H9 (cell line): Measurements from ENCODE around the gene MTCH1. TPM values are rescaled to one million over a fixed set of nuclear protein-coding genes. Genes with fewer than 3 reads are reported as not detected.

Experiments
- DNase-seq: peaks from one replicate; pipeline ENCODE4 v3.0.0-alpha.2; 2017
- H2AFZ ChIP-seq: one replicate; pipeline ENCODE4 v1.6.1; 2013; ENCODE audit warnings: mild to moderate bottlenecking, low read length, control low read depth, moderate library complexity
- H2AK5ac ChIP-seq: 2 replicates; pipeline ENCODE4 v1.6.1; 2013; ENCODE audit warnings: low read length, control low read depth, mixed read lengths; ENCODE audit not compliant: insufficient read length
- H2BK120ac ChIP-seq: one replicate; pipeline ENCODE4 v1.6.1; 2013; ENCODE audit warnings: low read depth, mild to moderate bottlenecking, low read length, control low read depth, inconsistent platforms; ENCODE audit not compliant: poor library complexity, severe bottlenecking
- H2BK12ac ChIP-seq: 2 replicates; pipeline ENCODE4 v1.6.1; 2013; ENCODE audit warnings: low read length, control low read depth, mixed read lengths, low read depth; ENCODE audit not compliant: insufficient read length
- H2BK15ac ChIP-seq: 2 replicates; pipeline ENCODE4 v1.6.1; 2013; ENCODE audit warnings: low read depth, low read length, control low read depth
- H2BK20ac ChIP-seq: one replicate; pipeline ENCODE4 v1.6.1; 2013; ENCODE audit warnings: low read depth, mild to moderate bottlenecking, low read length, control low read depth, inconsistent platforms; ENCODE audit not compliant: poor library complexity, severe bottlenecking
- H2BK5ac ChIP-seq: 2 replicates; pipeline ENCODE4 v1.6.1; 2013; ENCODE audit warnings: low read length, control low read depth, mixed read lengths; ENCODE audit not compliant: insufficient read length
- H3K14ac ChIP-seq: 2 replicates; pipeline ENCODE4 v1.6.1; 2013; ENCODE audit warnings: low read length, control low read depth; ENCODE audit not compliant: insufficient read depth
- H3K18ac ChIP-seq: 2 replicates; pipeline ENCODE4 v1.6.1; 2013; ENCODE audit warnings: low read depth, mild to moderate bottlenecking, mixed read lengths, low read length, control low read depth; ENCODE audit not compliant: insufficient read length
- H3K23ac ChIP-seq: 2 replicates; pipeline ENCODE4 v1.6.1; 2013; ENCODE audit warnings: low read length, control low read depth, mixed read lengths, low read depth; ENCODE audit not compliant: insufficient read length
- H3K23me2 ChIP-seq: 2 replicates; pipeline ENCODE4 v1.6.1; 2013; ENCODE audit warnings: low read depth, mild to moderate bottlenecking, mixed read lengths, low read length, control low read depth; ENCODE audit not compliant: insufficient read length, poor library complexity, severe bottlenecking
- H3K27ac ChIP-seq: 2 replicates; pipeline ENCODE4 v1.5.1; 2013; ENCODE audit warnings: low read length, control low read depth, mixed read lengths, low read depth; ENCODE audit not compliant: insufficient read length
- H3K27me3 ChIP-seq: 2 replicates; pipeline ENCODE4 v1.6.1; 2013; ENCODE audit warnings: low read length, control low read depth, inconsistent platforms; ENCODE audit not compliant: insufficient read depth
- H3K4ac ChIP-seq: 2 replicates; pipeline ENCODE4 v1.6.1; 2013; ENCODE audit warnings: low read depth, mild to moderate bottlenecking, control low read depth, inconsistent platforms, low read length, moderate library complexity
- H3K4me1 ChIP-seq: 2 replicates; pipeline ENCODE4 v1.6.1; 2013; ENCODE audit warnings: low read length, control low read depth, inconsistent platforms; ENCODE audit not compliant: insufficient read depth
- H3K4me2 ChIP-seq: 2 replicates; pipeline ENCODE4 v1.6.1; 2013; ENCODE audit warnings: low read length, control low read depth, mixed read lengths; ENCODE audit not compliant: insufficient read length, insufficient read depth
- H3K56ac ChIP-seq: 2 replicates; pipeline ENCODE4 v1.6.1; 2013; ENCODE audit warnings: low read depth, mild to moderate bottlenecking, mixed read lengths, low read length, control low read depth; ENCODE audit not compliant: insufficient read length
- H3K79me1 ChIP-seq: 2 replicates; pipeline ENCODE4 v1.6.1; 2013; ENCODE audit warnings: low read depth, mild to moderate bottlenecking, moderate library complexity, low read length, control low read depth, inconsistent platforms; ENCODE audit not compliant: insufficient read depth, poor library complexity, severe bottlenecking
- H3K79me2 ChIP-seq: 2 replicates; pipeline ENCODE4 v1.6.1; 2013; ENCODE audit warnings: low read length, control low read depth, inconsistent platforms; ENCODE audit not compliant: insufficient read depth
- H3K9ac ChIP-seq: 2 replicates; pipeline ENCODE4 v1.6.1; 2013; ENCODE audit warnings: low read length, control low read depth, mixed read lengths; ENCODE audit not compliant: insufficient read length; ENCODE audit errors: extremely low read depth
- H3K9me3 ChIP-seq: one replicate; pipeline ENCODE4 v1.6.1; 2013; ENCODE audit warnings: low read depth, low read length, inconsistent platforms; ENCODE audit not compliant: control insufficient read depth
- H3T11ph ChIP-seq: one replicate; pipeline ENCODE4 v1.6.1; 2013; ENCODE audit warnings: mild to moderate bottlenecking, low read length, control low read depth, inconsistent platforms
- H4K20me1 ChIP-seq: one replicate; pipeline ENCODE4 v1.6.1; 2013; ENCODE audit not compliant: control insufficient read depth, insufficient read length, insufficient read depth
- H4K5ac ChIP-seq: 2 replicates; pipeline ENCODE4 v1.6.1; 2013; ENCODE audit warnings: low read depth, mild to moderate bottlenecking, mixed read lengths, low read length, control low read depth; ENCODE audit not compliant: insufficient read length
- H4K8ac ChIP-seq: replicated peaks from 2 replicates; pipeline ENCODE4 v1.6.1; 2013; ENCODE audit warnings: low read length, control low read depth, mixed read lengths, low read depth; ENCODE audit not compliant: insufficient read length
- H4K91ac ChIP-seq: 2 replicates; pipeline ENCODE4 v1.6.1; 2013; ENCODE audit warnings: low read depth, mild to moderate bottlenecking, moderate library complexity, mixed read lengths, low read length, control low read depth; ENCODE audit not compliant: insufficient read length
- H3K27ac Mint-ChIP-seq, 3 experiments: 2 replicates in 2 of 3; 3 replicates in 1 of 3; pipeline ENCODE4 v1.8.0; 2020 to 2021; ENCODE audit warnings: mixed read lengths in 3 of 3, mild to moderate bottlenecking in 1 of 3, moderate library complexity in 1 of 3
- H3K27me3 Mint-ChIP-seq: 2 replicates; pipeline ENCODE4 v1.8.0; 2021; ENCODE audit warnings: low read depth, mild to moderate bottlenecking, moderate library complexity, mixed read lengths
- H3K36me3 Mint-ChIP-seq, 3 experiments: 2 replicates in 2 of 3; 3 replicates in 1 of 3; pipeline ENCODE4 v1.8.0; 2020 to 2021; ENCODE audit warnings: low read depth in 3 of 3, mixed read lengths in 3 of 3; ENCODE audit not compliant: insufficient read depth in 1 of 3
- H3K4me1 Mint-ChIP-seq, 2 experiments: 2 replicates each; pipeline ENCODE4 v1.8.0; 2020; ENCODE audit warnings: mixed read lengths in 2 of 2
- H3K4me3 Mint-ChIP-seq, 2 experiments: 2 replicates in 1 of 2; 3 replicates in 1 of 2; pipeline ENCODE4 v1.8.0; 2020 to 2021; ENCODE audit warnings: mild to moderate bottlenecking in 2 of 2, mixed read lengths in 2 of 2, moderate library complexity in 1 of 2
- H3K9me3 Mint-ChIP-seq, 2 experiments: 2 replicates in 1 of 2; 3 replicates in 1 of 2; pipeline ENCODE4 v1.8.0; 2020; ENCODE audit warnings: mild to moderate bottlenecking in 2 of 2, mixed read lengths in 2 of 2, moderate library complexity in 1 of 2
- CTCF ChIP-seq: fragments of 200-600 bp; sonication (generic); conservative IDR thresholded peaks from 3 replicates; pipeline ENCODE4 v1.8.0; 2021; ENCODE audit warnings: antibody characterized with exemption, mild to moderate bottlenecking
- WGBS: extraction: QIAGEN DNeasy Blood & Tissue Kit; methylation state at CpG from one replicate; pipeline ENCODE4 v1.1.7; 2013; ENCODE audit warnings: missing lambda C conversion rate, low lambda C conversion rate, mixed read lengths; ENCODE audit not compliant: insufficient read length; ENCODE audit errors: extremely low coverage; 5-methylcytosine and 5-hydroxymethylcytosine counted together
- total RNA-seq: library from RNA; stranded (reverse); gene quantifications from 2 replicates; pipeline ENCODE4 v1.2.1, GENCODE V29; 2021

The MTCH1 gene
- total RNA-seq, 1 experiment from 2014 or later: 200 TPM

GRCh38 chr6:37019065-37019450 is 33.1 kb upstream of the MTCH1 start:
- H3K23ac ChIP-seq: no peak overlapping the region
- DNase-seq: no peak
- no peak overlapping the region for H3K56ac ChIP-seq
- no peaks in the 10 kb centered on the region for H3K79me2 ChIP-seq
- H3K4ac ChIP-seq: no peak overlapping the region
- H3K27ac Mint-ChIP-seq: no peak overlapping the region; a peak in 1 of 7 replicates
- H3K27me3 Mint-ChIP-seq: no peaks in the 10 kb centered on the region
- no peak overlapping the region for H2BK5ac ChIP-seq
- H3K4me1 Mint-ChIP-seq: peaks cover 18 to 34% of the 10 kb centered on the region in 2 experiments
- no peak overlapping the region for H2BK12ac ChIP-seq
- H3K18ac ChIP-seq: no peak overlapping the region
- H3K79me1 ChIP-seq: no peaks in the 10 kb centered on the region
- H3K4me2 ChIP-seq: no peak overlapping the region
- no CpG with 5 or more reads among the region's 2 CpGs for WGBS
- H3K23me2 ChIP-seq: no peaks in the 10 kb centered on the region
- H3T11ph ChIP-seq: no peak overlapping the region
- H3K4me3 Mint-ChIP-seq: no peak overlapping the region
- H4K8ac ChIP-seq: no peak overlapping the region
- H4K20me1 ChIP-seq: peaks cover 3% of the 10 kb centered on the region
- H3K27me3 ChIP-seq: no peaks in the 10 kb centered on the region
- H2BK20ac ChIP-seq: no peak overlapping the region
- no peak overlapping the region for H4K5ac ChIP-seq
- H4K91ac ChIP-seq: no peak overlapping the region
- no peak overlapping the region for H2BK120ac ChIP-seq
- no peak overlapping the region for H2AK5ac ChIP-seq
- no peaks in the 10 kb centered on the region; a peak in 1 of 5 replicates for H3K9me3 Mint-ChIP-seq
- H3K9ac ChIP-seq: no peak overlapping the region
- H3K14ac ChIP-seq: no peak overlapping the region
- no peak overlapping the region for H2AFZ ChIP-seq
- no peak overlapping the region for H3K27ac ChIP-seq
- no peak for TF ChIP-seq CTCF
- no peak overlapping the region for H2BK15ac ChIP-seq
- peaks cover 3% of the 10 kb centered on the region; the same call in 1 of the 2 replicates for H3K4me1 ChIP-seq
- no peaks in the 10 kb centered on the region for H3K36me3 Mint-ChIP-seq
- H3K9me3 ChIP-seq: no peaks in the 10 kb centered on the region
